ENCODE results near the gene DHRS7C. TPM values are rescaled to one million over a fixed set of nuclear protein-coding genes. Genes with fewer than 3 reads are reported as not detected.

DHRS7C gene
- not detected for polyA plus RNA-seq (ENCODE audit: insufficient read length in 4 of 4)

GRCh38 chr17:9790889-9791876 is at the start of gene DHRS7C:
Gene DHRS7C (minus strand): TSS chr17:9791592. CDS start chr17:9791284, 308 bp downstream.
- DNase-seq (ENCODE audit: low read depth in 4 of 4, low spot score in 3 of 4) = no peak

- DNase-seq (ENCODE audit: low read depth in 4 of 4, low spot score in 3 of 4) = no peak
These were observed 48.0 kb upstream of the DHRS7C start for GRCh38 chr17:9839433-9839832.

- DNase-seq (ENCODE audit: low read depth in 4 of 4, low spot score in 3 of 4) = peak in 1 of 4 donors; percentile 25
These were observed 46.4 kb upstream of the DHRS7C start for GRCh38 chr17:9837551-9838471.

- DNase-seq (ENCODE audit: low read depth in 4 of 4, low spot score in 3 of 4) = no peak
These were observed 42.5 kb upstream of the DHRS7C start for GRCh38 chr17:9833922-9834321.

- no peak for DNase-seq (ENCODE audit: low read depth in 4 of 4, low spot score in 3 of 4)
These were observed 39.3 kb upstream of the DHRS7C start for GRCh38 chr17:9830711-9831110.

- no peak for DNase-seq (ENCODE audit: low read depth in 4 of 4, low spot score in 3 of 4)
These were observed 38.0 kb upstream of the DHRS7C start for GRCh38 chr17:9829343-9829742.

- no peak for DNase-seq (ENCODE audit: low read depth in 4 of 4, low spot score in 3 of 4)
These were observed 37.2 kb upstream of the DHRS7C start for GRCh38 chr17:9828296-9829295.

GRCh38 chr17:9825641-9826150 is 34.3 kb upstream of the DHRS7C start, which contains the start of gene GLP2R:
Gene GLP2R (plus strand): TSS chr17:9825924. CDS start chr17:9826064, 140 bp downstream.
- no peak for DNase-seq (ENCODE audit: low read depth in 4 of 4, low spot score in 3 of 4)

- DNase-seq (ENCODE audit: low read depth in 4 of 4, low spot score in 3 of 4) = no peak
These were observed 33.5 kb upstream of the DHRS7C start for GRCh38 chr17:9824797-9825338.

- no peak for DNase-seq (ENCODE audit: low read depth in 4 of 4, low spot score in 3 of 4)
These were observed 32.7 kb upstream of the DHRS7C start for GRCh38 chr17:9824094-9824493.

GRCh38 chr17:9821921-9822320 is 30.5 kb upstream of the DHRS7C start, which contains the start of gene GSG1L2:
Gene GSG1L2 (minus strand): TSS chr17:9822079. CDS start chr17:9822071, 8 bp downstream.
- no peak for DNase-seq (ENCODE audit: low read depth in 4 of 4, low spot score in 3 of 4)

- no peak for DNase-seq (ENCODE audit: low read depth in 4 of 4, low spot score in 3 of 4)
These were observed 29.1 kb upstream of the DHRS7C start for GRCh38 chr17:9820448-9820847.

GRCh38 chr17:9818760-9819159 is 27.4 kb upstream of the DHRS7C start:
- no peak for DNase-seq (ENCODE audit: low read depth in 4 of 4, low spot score in 3 of 4)

- peak in 2 of 4 donors; percentile 18 to 59 for DNase-seq (ENCODE audit: low read depth in 4 of 4, low spot score in 3 of 4)
These were observed 25.7 kb upstream of the DHRS7C start for GRCh38 chr17:9817086-9817485.

- DNase-seq (ENCODE audit: low read depth in 4 of 4, low spot score in 3 of 4) = no peak
These were observed 25.1 kb upstream of the DHRS7C start for GRCh38 chr17:9816472-9816871.

- no peak for DNase-seq (ENCODE audit: low read depth in 4 of 4, low spot score in 3 of 4)
These were observed 23.0 kb upstream of the DHRS7C start for GRCh38 chr17:9814337-9814945.

- DNase-seq (ENCODE audit: low read depth in 4 of 4, low spot score in 3 of 4) = no peak
These were observed 21.8 kb upstream of the DHRS7C start for GRCh38 chr17:9813166-9813565.

GRCh38 chr17:9811537-9811936 is 20.1 kb upstream of the DHRS7C start:
- DNase-seq (ENCODE audit: low read depth in 4 of 4, low spot score in 3 of 4) = no peak

- DNase-seq (ENCODE audit: low read depth in 4 of 4, low spot score in 3 of 4) = no peak
These were observed 19.7 kb upstream of the DHRS7C start for GRCh38 chr17:9811086-9811485.

Data from left renal pelvis (tissue), 4 donors.